Measurements from ENCODE around the gene B4GALNT4.
"Not testable (repeated sequence)": the region's sequence is repeated elsewhere in the genome, so short reads cannot be mapped to it uniquely, and the experiment has no call there.

B4GALNT4 gene, protein sequence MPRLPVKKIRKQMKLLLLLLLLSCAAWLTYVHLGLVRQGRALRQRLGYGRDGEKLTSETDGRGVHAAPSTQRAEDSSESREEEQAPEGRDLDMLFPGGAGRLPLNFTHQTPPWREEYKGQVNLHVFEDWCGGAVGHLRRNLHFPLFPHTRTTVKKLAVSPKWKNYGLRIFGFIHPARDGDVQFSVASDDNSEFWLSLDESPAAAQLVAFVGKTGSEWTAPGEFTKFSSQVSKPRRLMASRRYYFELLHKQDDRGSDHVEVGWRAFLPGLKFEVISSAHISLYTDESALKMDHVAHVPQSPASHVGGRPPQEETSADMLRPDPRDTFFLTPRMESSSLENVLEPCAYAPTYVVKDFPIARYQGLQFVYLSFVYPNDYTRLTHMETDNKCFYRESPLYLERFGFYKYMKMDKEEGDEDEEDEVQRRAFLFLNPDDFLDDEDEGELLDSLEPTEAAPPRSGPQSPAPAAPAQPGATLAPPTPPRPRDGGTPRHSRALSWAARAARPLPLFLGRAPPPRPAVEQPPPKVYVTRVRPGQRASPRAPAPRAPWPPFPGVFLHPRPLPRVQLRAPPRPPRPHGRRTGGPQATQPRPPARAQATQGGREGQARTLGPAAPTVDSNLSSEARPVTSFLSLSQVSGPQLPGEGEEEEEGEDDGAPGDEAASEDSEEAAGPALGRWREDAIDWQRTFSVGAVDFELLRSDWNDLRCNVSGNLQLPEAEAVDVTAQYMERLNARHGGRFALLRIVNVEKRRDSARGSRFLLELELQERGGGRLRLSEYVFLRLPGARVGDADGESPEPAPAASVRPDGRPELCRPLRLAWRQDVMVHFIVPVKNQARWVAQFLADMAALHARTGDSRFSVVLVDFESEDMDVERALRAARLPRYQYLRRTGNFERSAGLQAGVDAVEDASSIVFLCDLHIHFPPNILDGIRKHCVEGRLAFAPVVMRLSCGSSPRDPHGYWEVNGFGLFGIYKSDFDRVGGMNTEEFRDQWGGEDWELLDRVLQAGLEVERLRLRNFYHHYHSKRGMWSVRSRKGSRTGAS

GRCh38 chr11:369336-370018 lies at the start of gene B4GALNT4:
B4GALNT4 (plus strand) TSS chr11:369499; CDS start chr11:369804, 305 bp downstream.
- no peak for DNase-seq

- not testable (repeated sequence) for DNase-seq
Observed at GRCh38 chr11:319888-320273, 49.4 kb upstream of the B4GALNT4 start.

- DNase-seq = no peak
Observed at GRCh38 chr11:324156-324555, 45.1 kb upstream of the B4GALNT4 start.

DNA sequence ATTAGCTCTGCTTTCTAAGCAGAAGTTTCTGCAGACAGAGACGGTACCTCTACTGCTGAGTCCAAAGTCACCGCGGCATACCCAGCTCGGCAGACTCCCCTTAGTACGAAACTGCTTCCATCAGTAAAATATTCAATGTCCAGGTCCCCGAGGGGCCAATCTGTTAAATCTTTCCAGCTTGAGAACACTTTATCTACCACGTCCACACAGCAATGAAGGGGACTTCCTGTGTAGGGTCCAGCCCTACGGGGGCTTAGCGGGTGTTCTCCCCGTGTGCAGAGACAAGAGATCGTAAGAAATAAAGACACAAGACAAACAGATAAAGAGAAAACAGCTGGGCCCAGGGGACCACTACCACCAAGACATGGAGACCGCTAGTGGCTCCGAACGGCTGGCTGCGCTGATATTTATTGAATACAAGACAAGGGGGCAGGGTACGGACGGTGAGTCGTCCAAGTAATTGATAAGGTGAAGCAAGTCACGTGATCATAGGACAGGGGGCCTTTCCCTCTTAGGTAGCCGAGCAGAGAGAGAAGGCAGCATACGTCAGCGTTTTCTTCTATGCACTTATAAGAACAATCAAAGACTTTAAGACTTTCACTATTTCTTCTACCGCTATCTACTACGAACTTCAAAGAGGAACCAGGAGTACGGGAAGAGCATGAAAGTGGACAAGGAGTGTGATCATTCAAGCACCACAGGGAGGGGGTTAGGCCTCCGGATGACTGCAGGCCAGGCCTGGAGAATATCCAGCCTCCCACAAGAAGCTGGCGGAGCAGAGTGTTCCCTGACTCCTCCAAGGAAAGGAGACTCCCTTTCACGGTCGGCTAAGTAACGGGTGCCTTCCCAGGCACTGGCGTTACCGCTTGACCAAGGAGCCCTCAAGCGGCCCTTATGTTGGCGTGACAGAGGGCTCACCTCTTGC lies 44.4 kb upstream of the B4GALNT4 start:
- not testable (repeated sequence) for DNase-seq

- DNase-seq = no peak
Observed at GRCh38 chr11:325796-326591, 43.3 kb upstream of the B4GALNT4 start.

GRCh38 chr11:326592-326841 lies 42.8 kb upstream of the B4GALNT4 start:
- no peak for DNase-seq

- no peak for DNase-seq
Observed at GRCh38 chr11:326842-327580, 42.3 kb upstream of the B4GALNT4 start.

GRCh38 chr11:327581-327923 lies 41.7 kb upstream of the B4GALNT4 start:
- DNase-seq = no peak

DNA sequence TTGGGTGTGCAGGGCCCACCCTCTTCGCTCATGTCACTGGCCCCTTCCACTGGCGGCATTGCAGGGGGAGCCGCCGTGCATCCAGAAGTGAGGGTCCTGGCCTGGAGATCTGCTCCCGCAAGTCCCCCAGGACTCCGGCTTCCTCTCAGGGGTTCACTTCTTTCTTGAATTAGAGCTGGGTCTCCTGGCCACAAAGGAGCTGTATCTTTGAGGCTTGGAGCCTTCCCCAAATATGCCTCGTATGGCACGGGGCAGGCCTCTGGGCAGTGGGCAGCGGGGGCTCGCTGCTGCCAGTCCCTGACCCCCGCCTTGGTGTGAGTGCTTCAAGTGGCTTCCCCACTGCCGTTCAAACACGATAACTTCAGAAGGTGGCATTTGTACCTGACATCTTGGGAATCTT lies 41.3 kb upstream of the B4GALNT4 start:
- DNase-seq = no peak

- DNase-seq = not testable (repeated sequence)
Observed at GRCh38 chr11:328516-329100, 40.7 kb upstream of the B4GALNT4 start.

DNA sequence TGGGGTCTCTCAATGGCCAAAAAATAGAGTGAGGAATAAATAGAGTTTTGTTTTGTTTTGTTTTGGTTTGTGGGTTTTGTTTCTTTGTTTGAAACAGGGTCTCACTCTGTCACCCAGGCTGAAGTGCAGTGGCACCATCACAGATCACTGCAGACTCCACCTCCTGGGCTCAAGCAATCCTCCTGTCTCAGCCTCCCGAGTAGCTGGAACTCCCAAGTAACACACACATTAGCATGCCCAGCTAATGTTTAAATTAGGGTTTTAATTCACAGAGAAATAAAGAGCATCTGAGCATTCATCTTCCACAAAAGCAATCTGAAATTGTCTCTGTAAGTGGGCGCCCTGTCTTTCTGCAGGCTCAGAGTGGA lies 39.4 kb upstream of the B4GALNT4 start:
- DNase-seq = no peak

- no peak for DNase-seq
Observed at GRCh38 chr11:330307-330693, 39.0 kb upstream of the B4GALNT4 start.

DNA sequence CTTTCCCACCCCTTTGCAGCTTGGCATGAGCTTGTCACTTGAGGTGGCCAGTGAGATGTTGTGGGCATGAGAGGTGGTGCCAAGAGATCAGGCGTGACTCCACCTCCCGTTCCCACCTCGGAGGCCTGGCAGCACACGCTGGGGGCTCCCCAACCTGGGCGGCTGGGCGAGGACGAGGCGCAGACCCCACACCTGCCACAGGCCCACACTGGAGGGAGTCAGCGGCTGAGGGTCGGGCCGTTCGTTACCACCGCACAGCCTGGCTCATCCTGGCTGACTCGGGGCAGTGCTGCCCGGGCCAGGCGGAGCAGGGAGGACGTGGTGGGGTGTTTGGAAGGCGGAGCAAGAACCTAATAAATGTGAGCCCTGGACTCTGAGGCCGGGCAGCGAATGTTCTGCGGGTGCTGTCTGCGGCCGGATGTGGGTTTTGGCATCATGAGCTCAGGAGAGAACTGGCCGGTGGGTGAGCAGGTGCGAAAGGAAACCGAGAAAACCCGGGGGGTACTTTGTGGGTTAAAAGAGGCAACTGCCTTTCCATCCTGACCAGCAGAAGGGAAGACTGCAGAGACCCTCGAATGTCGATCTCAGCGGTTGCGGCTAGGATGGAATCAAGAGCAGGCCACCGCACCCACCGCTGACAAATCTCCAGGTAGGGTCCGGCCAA lies 38.5 kb upstream of the B4GALNT4 start:
- no peak for DNase-seq

DNA sequence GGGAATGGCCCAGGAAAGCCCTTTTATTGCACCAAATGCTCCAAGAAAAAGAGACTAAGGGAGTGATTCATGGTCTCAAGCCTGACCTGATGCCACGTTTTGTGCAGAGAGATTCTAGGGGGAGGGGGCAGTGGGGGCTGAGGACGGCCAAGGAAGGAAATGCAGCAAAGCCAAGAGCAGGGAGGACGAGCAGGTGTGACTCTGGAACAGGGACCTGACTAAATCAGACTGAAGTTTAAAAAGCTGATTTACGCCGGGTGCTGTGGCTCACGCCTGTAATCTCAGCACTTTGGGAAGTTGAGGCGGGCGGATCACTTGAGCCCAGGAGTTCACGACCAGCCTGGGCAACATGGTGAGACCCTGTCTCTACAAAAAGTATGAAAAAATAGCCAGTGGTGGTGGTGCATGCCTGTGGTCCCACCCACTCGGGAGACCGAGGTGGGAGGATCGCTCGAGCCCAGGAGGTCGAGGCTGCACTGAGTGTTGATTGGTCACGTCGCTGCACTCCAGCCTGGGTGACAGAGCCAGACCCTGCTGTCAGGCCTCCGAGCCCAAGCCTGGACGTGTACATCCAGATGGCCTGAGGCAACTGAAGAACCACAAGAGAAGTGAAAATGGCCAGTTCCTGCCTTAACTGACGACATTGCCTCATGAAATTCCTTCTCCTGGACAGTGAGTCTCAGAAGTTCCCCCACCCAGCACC lies 37.8 kb upstream of the B4GALNT4 start:
- no peak for DNase-seq

DNA sequence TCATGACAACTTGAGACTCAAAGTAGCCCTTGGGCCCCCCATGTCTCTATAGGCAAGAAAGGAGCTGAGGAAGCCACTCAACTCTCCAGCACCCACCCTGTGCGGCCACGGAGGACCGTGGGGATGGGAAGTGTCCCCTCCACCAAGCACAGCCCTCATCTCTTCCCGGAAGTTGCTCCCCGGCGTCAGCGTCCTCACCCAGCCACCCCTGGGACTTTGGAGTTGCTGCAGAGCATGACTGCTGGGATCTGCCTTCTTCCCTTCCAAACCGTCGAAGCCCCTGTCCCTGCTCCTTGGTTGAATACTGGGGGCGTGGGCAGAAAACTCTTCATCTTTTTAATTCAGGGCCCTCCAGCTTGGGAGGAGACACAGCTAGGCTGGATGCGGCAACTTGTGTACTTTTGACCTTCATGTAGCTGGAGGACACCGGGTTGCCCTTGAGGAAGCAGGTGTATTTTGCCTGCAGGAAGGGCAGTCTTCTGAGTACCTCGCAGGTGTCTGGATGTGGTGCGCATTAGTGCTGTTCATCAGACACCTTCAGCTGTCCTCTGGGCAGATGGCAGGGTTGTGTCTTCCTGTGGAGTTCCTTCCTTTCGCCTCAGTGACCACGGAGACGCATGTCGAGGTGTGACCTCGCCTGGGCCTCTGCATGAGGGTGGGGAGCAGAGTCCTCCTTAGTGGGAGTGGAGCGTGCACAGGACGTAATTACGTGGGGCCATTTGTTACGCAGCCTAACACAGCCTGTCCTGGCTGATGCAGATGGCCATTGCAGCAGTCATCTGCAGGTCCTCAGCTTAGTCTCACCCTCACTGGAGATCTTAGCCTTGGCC lies 36.4 kb upstream of the B4GALNT4 start:
- DNase-seq = no peak

DNA sequence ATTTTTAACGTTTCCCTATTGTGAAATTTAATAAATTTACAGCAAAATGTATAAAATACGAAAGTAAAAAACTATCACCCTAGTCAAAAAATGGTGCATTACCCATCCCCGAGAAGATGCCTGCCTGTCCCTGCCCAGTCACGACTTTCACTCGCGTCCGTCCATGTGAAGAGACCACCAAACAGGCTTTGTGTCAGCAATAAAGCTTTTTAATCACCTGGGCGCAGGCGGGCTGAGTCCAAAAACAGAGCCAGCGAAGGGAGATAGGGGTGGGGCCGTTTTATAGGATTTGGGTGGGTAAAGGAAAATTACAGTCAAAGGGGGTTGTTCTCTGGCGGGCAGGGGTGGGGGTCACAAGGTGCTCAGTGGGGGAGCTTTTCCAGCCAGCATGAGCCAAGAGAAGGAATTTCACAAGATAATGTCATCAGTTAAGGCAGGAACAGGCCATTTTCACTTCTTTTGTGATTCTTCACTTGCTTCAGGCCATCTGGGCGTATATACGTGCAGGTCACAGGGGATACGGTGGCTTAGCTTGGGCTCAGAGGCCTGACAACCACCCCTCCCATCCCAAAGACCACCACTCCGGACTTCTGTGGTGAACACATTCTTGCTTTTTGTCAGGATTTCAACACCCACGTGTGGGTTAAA lies 35.6 kb upstream of the B4GALNT4 start:
- not testable (repeated sequence) for DNase-seq

DNA sequence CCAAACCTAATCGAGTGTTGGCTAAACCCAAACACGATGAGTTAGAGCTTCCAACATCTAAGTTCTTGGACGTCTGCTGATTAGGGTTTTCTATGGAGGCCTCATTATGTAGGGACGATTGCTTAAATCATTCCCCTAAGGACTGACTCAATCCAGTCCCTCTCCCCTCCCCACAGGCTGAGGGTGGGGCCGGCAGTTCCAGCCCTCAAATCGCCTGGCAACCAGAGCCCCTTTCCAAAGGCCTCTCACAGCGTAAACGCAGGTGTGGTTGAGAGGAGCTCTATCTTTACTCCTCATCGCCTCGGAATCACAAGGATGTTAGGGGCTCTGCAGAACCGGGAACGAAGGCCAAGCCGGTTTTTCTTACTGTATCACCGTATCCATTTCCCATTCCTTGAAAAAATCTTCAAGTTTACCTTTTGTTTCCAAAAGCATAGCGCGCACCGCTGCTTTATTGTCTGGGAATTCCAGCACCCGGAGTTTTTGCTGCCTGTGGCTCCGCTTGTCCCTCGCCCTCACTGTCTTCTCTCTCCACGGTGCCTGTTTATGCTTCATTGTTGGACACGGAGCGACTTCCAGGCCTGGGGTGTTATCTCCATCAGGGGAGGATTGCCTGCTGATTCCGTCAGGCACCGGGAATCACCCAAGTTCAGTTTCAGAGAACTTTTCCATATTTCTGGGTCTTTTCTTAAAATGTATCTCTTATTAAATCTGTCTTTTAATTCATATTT lies 34.9 kb upstream of the B4GALNT4 start:
- DNase-seq = no peak
